NB4 (cell line): ENCODE results near the gene TRPT1.
A peak's percentile ranks its signal among the peaks of the same experiment; 100 is the strongest.

Experiments
- DNase-seq: peaks from one replicate; pipeline ENCODE4 v3.0.0; 2010; ENCODE audit warnings: low read depth
- H3K4me3 ChIP-seq: one replicate; pipeline ENCODE4 v1.5.1; 2011; ENCODE audit warnings: mild to moderate bottlenecking, low read depth, low read length, moderate library complexity
- MAX ChIP-seq: IDR thresholded peaks from 2 replicates; pipeline ENCODE4 v1.6.1; 2011; ENCODE audit warnings: low read depth, low read length
- MYC ChIP-seq: IDR thresholded peaks from 2 replicates; pipeline ENCODE4 v1.6.1; 2011; ENCODE audit warnings: low read depth, low read length
- POLR2A ChIP-seq: IDR thresholded peaks from 2 replicates; pipeline ENCODE4 v1.6.1; 2011; ENCODE audit warnings: mild to moderate bottlenecking; ENCODE audit not compliant: insufficient read length; ENCODE audit errors: extremely low read depth
- TF ChIP-seq, protein P1 (sequence below): IDR thresholded peaks from one replicate; pipeline ENCODE4 v1.5.1; 2012; ENCODE audit warnings: low read depth, low read length

TRPT1 gene

DNA sequence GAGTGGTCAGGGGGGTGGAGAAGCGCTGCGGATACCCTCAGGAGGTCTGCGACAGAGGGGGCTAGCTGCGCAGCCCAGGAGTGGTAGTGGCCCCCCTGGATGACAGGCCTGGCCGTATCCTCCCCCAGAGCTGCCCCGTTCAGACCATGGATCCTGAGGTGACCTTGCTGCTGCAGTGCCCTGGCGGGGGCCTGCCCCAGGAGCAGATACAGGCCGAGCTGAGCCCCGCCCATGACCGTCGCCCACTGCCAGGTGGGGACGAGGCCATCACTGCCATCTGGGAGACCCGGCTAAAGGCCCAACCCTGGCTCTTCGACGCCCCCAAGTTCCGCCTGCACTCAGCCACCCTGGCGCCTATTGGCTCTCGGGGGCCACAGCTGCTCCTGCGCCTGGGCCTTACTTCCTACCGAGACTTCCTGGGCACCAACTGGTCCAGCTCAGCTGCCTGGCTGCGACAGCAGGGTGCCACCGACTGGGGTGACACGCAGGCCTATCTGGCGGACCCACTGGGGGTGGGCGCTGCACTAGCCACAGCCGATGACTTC is 593 bp upstream of the TRPT1 start:
- TF ChIP-seq MAX (no peak), POLR2A (no peak), MYC (no peak; the same call in 1 of the 2 replicates)
- TF ChIP-seq, protein P1, sequence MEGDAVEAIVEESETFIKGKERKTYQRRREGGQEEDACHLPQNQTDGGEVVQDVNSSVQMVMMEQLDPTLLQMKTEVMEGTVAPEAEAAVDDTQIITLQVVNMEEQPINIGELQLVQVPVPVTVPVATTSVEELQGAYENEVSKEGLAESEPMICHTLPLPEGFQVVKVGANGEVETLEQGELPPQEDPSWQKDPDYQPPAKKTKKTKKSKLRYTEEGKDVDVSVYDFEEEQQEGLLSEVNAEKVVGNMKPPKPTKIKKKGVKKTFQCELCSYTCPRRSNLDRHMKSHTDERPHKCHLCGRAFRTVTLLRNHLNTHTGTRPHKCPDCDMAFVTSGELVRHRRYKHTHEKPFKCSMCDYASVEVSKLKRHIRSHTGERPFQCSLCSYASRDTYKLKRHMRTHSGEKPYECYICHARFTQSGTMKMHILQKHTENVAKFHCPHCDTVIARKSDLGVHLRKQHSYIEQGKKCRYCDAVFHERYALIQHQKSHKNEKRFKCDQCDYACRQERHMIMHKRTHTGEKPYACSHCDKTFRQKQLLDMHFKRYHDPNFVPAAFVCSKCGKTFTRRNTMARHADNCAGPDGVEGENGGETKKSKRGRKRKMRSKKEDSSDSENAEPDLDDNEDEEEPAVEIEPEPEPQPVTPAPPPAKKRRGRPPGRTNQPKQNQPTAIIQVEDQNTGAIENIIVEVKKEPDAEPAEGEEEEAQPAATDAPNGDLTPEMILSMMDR, result no peak
- DNase-seq, result peak; percentile 55
- H3K4me3 ChIP-seq, result peak overlapping the region; percentile 83

- DNase-seq, result peak; percentile 49
- H3K4me3 ChIP-seq, result peak overlapping the region; percentile 83
- TF ChIP-seq POLR2A (no peak), MYC (no peak), MAX (no peak)
- TF ChIP-seq, protein P1, result no peak
Measured at GRCh38 chr11:64224891-64225607, 937 bp downstream of the TRPT1 start.

DNA sequence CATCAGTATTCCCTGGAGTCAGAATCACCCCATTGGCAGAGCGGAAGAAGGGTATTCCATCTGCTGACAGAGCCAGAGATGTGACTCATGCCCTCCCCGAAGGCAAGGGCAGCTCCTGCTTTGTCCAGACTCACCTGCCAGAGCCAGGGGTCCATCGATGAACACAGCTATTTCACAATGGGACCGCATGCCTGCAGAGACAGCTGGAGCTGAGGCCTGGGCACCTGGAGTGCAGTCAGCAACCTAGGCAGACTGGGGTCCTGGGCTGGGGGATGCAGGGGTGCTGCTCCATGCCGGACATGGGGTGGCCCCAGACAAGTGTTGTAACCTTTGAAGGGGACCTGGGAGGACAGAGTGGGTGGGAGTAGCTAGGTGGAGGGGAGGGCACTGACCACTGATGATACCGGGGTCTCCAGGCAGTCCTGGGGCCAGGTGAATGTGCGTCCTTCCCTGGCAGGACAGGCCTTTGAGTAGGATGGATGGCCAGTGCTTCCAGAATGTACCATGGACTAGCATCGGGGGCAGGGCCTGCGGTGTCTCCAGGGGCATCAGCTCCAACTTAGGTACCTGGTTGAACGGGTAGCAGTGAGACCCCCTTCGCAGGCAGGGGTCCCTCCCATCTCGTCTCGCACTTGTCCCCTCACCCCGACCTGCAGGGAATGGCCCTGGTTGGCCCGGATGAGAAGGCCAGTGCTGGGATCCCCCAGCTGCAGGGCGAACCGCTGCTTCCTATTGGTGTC is 1.7 kb downstream of the TRPT1 start:
- H3K4me3 ChIP-seq, result no peak overlapping the region
- TF ChIP-seq MAX (no peak), POLR2A (no peak), MYC (no peak)
- TF ChIP-seq, protein P1, result no peak

GRCh38 chr11:64223001-64223651 is 2.9 kb downstream of the TRPT1 start:
- H3K4me3 ChIP-seq, result no peak overlapping the region
- TF ChIP-seq, protein P1, result no peak
- TF ChIP-seq MAX (no peak), MYC (no peak), POLR2A (no peak)
- DNase-seq, result no peak

More for the DNA sequence above, 1.7 kb downstream of the TRPT1 start:
- DNase-seq, result no peak

DNA sequence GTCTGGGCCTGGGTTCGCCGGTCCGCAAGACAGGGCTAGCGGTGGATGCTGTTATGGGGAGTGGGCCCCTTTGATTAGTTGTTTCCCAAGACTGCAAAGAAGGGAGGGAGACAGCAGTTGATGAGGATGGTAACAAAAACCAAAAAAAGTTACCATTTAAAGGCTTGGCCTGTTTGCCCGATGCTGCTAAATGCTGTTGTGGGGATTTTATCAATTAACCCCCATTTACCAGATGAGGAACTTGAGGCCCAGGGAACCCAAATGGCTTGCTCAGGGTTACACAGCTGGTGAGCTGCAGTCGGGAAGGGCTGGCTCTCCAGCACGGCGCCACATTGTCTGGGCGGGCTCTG is 3.4 kb downstream of the TRPT1 start:
- no peak overlapping the region for H3K4me3 ChIP-seq
- peak; percentile 37 for DNase-seq
- TF ChIP-seq MAX, result no peak
- TF ChIP-seq, protein P1, result no peak
- TF ChIP-seq POLR2A, result no peak
- no peak for TF ChIP-seq MYC
